ENCODE data around the gene CLMN.

- TF ChIP-seq, protein P1, sequence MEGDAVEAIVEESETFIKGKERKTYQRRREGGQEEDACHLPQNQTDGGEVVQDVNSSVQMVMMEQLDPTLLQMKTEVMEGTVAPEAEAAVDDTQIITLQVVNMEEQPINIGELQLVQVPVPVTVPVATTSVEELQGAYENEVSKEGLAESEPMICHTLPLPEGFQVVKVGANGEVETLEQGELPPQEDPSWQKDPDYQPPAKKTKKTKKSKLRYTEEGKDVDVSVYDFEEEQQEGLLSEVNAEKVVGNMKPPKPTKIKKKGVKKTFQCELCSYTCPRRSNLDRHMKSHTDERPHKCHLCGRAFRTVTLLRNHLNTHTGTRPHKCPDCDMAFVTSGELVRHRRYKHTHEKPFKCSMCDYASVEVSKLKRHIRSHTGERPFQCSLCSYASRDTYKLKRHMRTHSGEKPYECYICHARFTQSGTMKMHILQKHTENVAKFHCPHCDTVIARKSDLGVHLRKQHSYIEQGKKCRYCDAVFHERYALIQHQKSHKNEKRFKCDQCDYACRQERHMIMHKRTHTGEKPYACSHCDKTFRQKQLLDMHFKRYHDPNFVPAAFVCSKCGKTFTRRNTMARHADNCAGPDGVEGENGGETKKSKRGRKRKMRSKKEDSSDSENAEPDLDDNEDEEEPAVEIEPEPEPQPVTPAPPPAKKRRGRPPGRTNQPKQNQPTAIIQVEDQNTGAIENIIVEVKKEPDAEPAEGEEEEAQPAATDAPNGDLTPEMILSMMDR (IDR thresholded peaks at IDR 0.05) = no peak
- TF ChIP-seq EP300 (IDR thresholded peaks at IDR 0.05) (no peak), POLR2A (IDR thresholded peaks at IDR 0.05; ENCODE audit: low read depth) (no peak), POLR2AphosphoS5 (IDR thresholded peaks at IDR 0.05) (no peak)
These were observed 96.8 kb downstream of the CLMN start for GRCh38 chr14:95222870-95223398.

Measured in esophagus muscularis mucosa (tissue), 4 donors.